OCI-LY7 (cell line): ENCODE results near the gene ELMO2. TPM values are rescaled to one million over a fixed set of nuclear protein-coding genes. Genes with fewer than 3 reads are reported as not detected.

ENCODE experiments used
- BruUV-seq: library from RNA; stranded (reverse); fragments of 400-500 nt; replicated peaks from 2 replicates; lab custom pipeline; 2021; lab: Mats Ljungman, UMichigan
- CTCF ChIA-PET: fragments of 300-600 bp; sonication (Branson Sonifier 250); formaldehyde crosslinking; loops from one replicate; lab custom pipeline; 2022; ENCODE audit warnings: antibody characterized with exemption; ENCODE audit not compliant: unreplicated experiment; lab: Charles Lee
- POLR2A ChIA-PET: fragments of 300-600 bp; sonication (Branson Sonifier 250); formaldehyde crosslinking; loops from one replicate; lab custom pipeline; 2022; ENCODE audit warnings: antibody characterized with exemption; lab: Charles Lee
- DNase-seq: peaks from one replicate; pipeline ENCODE4 v3.0.0-alpha.2; 2015; ENCODE audit warnings: low spot score
- H2AFZ ChIP-seq: fragments of 200-600 bp; sonication (generic), shearing (Covaris generic); 2 replicates; pipeline ENCODE4 v1.6.1; 2014; ENCODE audit warnings: mild to moderate bottlenecking, antibody characterized with exemption, low read length, moderate library complexity
- H3K27ac ChIP-seq: fragments of 200-600 bp; sonication (generic); 2 replicates; pipeline ENCODE4 v1.5.1; 2014; ENCODE audit warnings: mixed run types, low read depth, mild to moderate bottlenecking, moderate library complexity, low read length, inconsistent platforms; ENCODE audit not compliant: poor library complexity, severe bottlenecking
- H3K36me3 ChIP-seq: fragments of 200-600 bp; sonication (generic); 2 replicates; pipeline ENCODE4 v1.6.1; 2014; ENCODE audit warnings: mild to moderate bottlenecking, antibody characterized with exemption, low read length, moderate library complexity, mixed read lengths; ENCODE audit not compliant: insufficient read depth
- H3K4me1 ChIP-seq: fragments of 200-600 bp; sonication (generic); 2 replicates; pipeline ENCODE4 v1.5.1; 2014; ENCODE audit warnings: mild to moderate bottlenecking, low read length; ENCODE audit not compliant: insufficient read depth, poor library complexity, severe bottlenecking
- H3K4me2 ChIP-seq: fragments of 200-600 bp; sonication (generic); 2 replicates; pipeline ENCODE4 v1.6.1; 2014; ENCODE audit warnings: mild to moderate bottlenecking, low read length
- H3K4me3 ChIP-seq: fragments of 200-600 bp; sonication (generic); 2 replicates; pipeline ENCODE4 v1.5.1; 2014; ENCODE audit warnings: mild to moderate bottlenecking, low read depth, low read length; ENCODE audit not compliant: poor library complexity, severe bottlenecking
- H3K79me2 ChIP-seq: fragments of 200-600 bp; sonication (generic); 2 replicates; pipeline ENCODE4 v1.6.1; 2016; ENCODE audit warnings: low read depth, mild to moderate bottlenecking, low read length, moderate library complexity, mixed read lengths; ENCODE audit not compliant: insufficient read depth
- H3K9me2 ChIP-seq: fragments of 200-600 bp; sonication (generic); 2 replicates; pipeline ENCODE4 v1.6.1; 2016; ENCODE audit warnings: mild to moderate bottlenecking, low read length, mixed read lengths; ENCODE audit not compliant: insufficient read depth
- H3K9me3 ChIP-seq: fragments of 200-600 bp; sonication (generic); 2 replicates; pipeline ENCODE4 v1.6.1; 2014; ENCODE audit warnings: mild to moderate bottlenecking, mixed run types, low read length, mixed read lengths
- H4K20me1 ChIP-seq: fragments of 200-600 bp; sonication (generic); 2 replicates; pipeline ENCODE4 v1.6.1; 2014; ENCODE audit warnings: mild to moderate bottlenecking, antibody characterized with exemption, low read length, moderate library complexity, mixed read lengths; ENCODE audit not compliant: insufficient read depth
- EZH2phosphoT487 ChIP-seq: fragments of 200-600 bp; sonication (generic); IDR thresholded peaks from 2 replicates; pipeline ENCODE4 v1.6.1; 2018; ENCODE audit warnings: low read depth, borderline replicate concordance, mild to moderate bottlenecking, mixed run types, antibody characterized with exemption, low read length, moderate library complexity, mixed read lengths
- intact Hi-C: fragments of 100-400 bp; cut with micrococcal nuclease; formaldehyde crosslinking; loops from one replicate; pipeline ENCODE4 v1.10.0; 2022; ENCODE audit not compliant: unreplicated experiment
- total RNA-seq, 2 experiments: library from RNA; depleted of rRNA in 1 of 2; stranded (reverse); fragments of >200 nt in 1 of 2; shearing (Covaris generic) in 1 of 2; gene quantifications; 2 replicates each; pipeline ENCODE4 v1.2.3, GENCODE V29; 2014 to 2022
- TF ChIP-seq, protein P1 (sequence below): fragments of 200-600 bp; sonication (generic); conservative IDR thresholded peaks from 2 replicates; pipeline ENCODE4 v1.5.1; 2014; ENCODE audit warnings: mild to moderate bottlenecking, antibody characterized with exemption, low read length, moderate library complexity, mixed read lengths

Gene ELMO2
- total RNA-seq, 2 experiments from 2014 or later = 16.0 to 36.4 TPM

DNA sequence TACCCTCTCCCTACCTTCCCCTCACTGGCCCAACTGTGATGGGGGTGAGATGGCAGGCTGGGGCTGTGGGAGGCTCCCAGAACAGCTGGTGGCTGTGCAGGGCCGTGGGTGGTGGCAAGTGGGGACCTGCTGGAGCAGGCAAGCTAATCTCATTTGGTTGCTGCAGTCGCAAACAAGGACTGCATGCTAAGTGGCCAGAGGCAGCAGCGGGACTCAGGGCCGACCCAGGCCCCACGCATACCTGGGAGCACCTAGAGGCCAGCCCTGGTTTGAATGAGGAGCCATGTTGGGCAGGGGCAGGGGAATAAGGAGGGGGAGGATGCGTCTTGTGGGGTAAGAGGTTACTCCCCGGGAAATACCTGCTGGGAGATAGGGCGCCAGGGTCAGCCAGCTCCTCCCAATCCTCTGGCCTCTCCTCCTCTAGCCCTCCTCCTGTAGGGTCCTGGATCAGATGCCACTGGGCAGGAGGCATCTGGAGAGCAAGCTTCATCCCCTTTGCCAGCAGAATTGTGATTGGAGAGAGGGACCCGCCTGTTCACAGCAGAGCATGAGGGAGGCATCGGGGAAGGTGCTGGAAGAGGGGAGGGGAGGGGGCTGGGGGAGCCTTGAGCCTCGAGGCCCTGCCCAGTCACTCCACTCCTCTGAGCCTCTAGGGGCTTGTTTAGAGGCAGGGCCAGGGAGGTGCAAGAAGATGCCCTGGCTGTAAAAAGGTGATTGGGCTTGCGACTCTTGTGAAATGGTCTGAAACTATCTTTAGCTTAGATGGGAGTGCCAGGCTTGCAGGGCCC is 73.8 kb downstream of the ELMO2 start:
- no peak for DNase-seq
- Histone ChIP-seq H4K20me1 (no peaks in the 10 kb centered on the region), H2AFZ (no peak overlapping the region), H3K9me3 (no peaks in the 10 kb centered on the region), H3K36me3 (no peaks in the 10 kb centered on the region), H3K4me2 (no peak overlapping the region), H3K27ac (no peak overlapping the region), H3K9me2 (no peaks in the 10 kb centered on the region), H3K4me1 (no peaks in the 10 kb centered on the region), H3K79me2 (no peaks in the 10 kb centered on the region), H3K4me3 (no peak overlapping the region)
- no peak for TF ChIP-seq EZH2phosphoT487
- BruUV-seq = no TSS peak
- POLR2A ChIA-PET = no interaction called here
- CTCF ChIA-PET = no interaction called here
- intact Hi-C loops = no loop called here

DNA sequence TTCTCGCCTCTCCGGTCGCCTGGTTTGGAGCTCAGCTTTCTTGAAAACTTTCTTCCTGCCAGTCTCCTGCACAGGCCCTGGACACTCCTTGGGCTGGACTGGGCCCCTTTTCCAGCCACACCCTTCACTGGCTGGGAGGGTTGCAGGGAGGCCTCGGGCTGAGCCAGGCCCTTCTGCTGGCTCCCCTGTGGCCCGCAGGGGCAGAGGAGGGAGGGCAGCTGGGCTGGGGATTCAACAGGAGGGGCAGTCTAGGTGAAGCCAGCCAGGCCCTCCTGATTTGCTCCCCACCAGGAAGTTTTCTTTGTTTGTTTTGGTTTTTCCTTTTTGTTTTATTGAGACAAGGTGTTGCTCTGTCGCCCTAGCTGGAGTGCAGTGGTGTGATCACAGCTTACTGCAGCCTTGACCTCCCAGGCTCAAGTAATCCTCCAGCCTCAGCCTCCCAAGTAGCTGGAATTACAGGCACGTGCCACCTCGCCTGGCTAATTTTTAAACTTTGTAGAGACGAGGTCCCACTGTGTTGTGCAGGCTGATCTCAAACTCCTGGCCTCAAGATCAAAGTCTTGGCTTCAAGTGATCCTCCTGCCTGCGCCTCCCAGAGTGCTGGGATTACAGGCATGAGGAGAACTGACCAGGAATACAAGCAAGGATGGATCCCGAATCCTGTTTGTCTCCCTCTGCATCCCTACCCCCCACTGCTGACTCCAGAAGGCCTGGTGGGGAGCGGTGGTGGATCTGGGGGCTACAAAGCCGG is 74.6 kb downstream of the ELMO2 start:
- intact Hi-C loops = no loop called here
- no peak overlapping the region for H3K27ac ChIP-seq
- H2AFZ ChIP-seq = no peak overlapping the region
- no peak overlapping the region for H3K4me3 ChIP-seq
- TF ChIP-seq EZH2phosphoT487 = no peak
- TF ChIP-seq, protein P1, sequence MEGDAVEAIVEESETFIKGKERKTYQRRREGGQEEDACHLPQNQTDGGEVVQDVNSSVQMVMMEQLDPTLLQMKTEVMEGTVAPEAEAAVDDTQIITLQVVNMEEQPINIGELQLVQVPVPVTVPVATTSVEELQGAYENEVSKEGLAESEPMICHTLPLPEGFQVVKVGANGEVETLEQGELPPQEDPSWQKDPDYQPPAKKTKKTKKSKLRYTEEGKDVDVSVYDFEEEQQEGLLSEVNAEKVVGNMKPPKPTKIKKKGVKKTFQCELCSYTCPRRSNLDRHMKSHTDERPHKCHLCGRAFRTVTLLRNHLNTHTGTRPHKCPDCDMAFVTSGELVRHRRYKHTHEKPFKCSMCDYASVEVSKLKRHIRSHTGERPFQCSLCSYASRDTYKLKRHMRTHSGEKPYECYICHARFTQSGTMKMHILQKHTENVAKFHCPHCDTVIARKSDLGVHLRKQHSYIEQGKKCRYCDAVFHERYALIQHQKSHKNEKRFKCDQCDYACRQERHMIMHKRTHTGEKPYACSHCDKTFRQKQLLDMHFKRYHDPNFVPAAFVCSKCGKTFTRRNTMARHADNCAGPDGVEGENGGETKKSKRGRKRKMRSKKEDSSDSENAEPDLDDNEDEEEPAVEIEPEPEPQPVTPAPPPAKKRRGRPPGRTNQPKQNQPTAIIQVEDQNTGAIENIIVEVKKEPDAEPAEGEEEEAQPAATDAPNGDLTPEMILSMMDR = no peak
- no peaks in the 10 kb centered on the region for H3K79me2 ChIP-seq
- no peak overlapping the region for H3K4me2 ChIP-seq
- ChIA-PET CTCF (no interaction called here), POLR2A (no interaction called here)
- H3K36me3 ChIP-seq = no peaks in the 10 kb centered on the region
- no peaks in the 10 kb centered on the region for H3K9me3 ChIP-seq
- H3K9me2 ChIP-seq = no peaks in the 10 kb centered on the region
- no peaks in the 10 kb centered on the region for H4K20me1 ChIP-seq
- no peaks in the 10 kb centered on the region for H3K4me1 ChIP-seq
- no peak for DNase-seq
- no TSS peak for BruUV-seq

DNA sequence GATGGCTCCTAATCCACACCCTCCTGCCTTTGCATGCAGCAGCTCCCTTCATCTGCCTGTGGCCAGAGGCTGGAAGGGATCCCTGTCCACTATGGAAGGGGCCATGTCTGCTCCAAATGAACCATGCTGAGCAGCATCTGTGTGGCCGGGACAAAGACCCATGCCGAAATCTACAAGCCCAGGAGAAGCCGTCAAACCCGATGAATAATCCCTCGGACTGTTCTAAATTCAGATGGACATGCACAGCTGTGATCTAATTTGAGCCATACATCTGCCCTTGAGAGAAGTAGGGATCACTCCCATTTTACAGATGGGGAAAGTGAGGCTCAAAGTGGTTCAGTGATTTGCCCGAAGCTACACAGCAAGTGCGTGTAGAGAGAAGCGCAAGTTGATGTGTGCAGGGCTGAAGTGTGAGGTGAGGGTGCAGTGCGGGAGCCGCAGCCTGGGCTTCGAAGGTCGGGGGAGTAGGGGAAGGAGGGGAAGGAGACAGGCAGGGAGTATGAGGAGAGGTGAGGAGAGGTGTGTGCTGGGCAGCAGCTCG is 75.5 kb downstream of the ELMO2 start:
- CTCF ChIA-PET = no interaction called here
- Histone ChIP-seq H3K9me2 (no peaks in the 10 kb centered on the region), H3K27ac (no peak overlapping the region), H3K79me2 (no peaks in the 10 kb centered on the region), H2AFZ (no peak overlapping the region), H4K20me1 (no peaks in the 10 kb centered on the region), H3K9me3 (no peaks in the 10 kb centered on the region), H3K4me2 (no peak overlapping the region), H3K36me3 (no peaks in the 10 kb centered on the region), H3K4me1 (no peaks in the 10 kb centered on the region), H3K4me3 (no peak overlapping the region)
- intact Hi-C loops = no loop called here
- POLR2A ChIA-PET = no interaction called here
- no peak for DNase-seq
- no TSS peak for BruUV-seq
- no peak for TF ChIP-seq EZH2phosphoT487
- TF ChIP-seq, protein P1 = no peak
